HUES48 (cell line): Measurements from ENCODE around the gene NFYB.
A peak's percentile ranks its signal among the peaks of the same experiment; 100 is the strongest.

Experiments used
- H3K27ac ChIP-seq: one replicate; pipeline ENCODE4 v1.7.0; 2013; ENCODE audit warnings: low read depth, low read length, inconsistent platforms
- H3K27me3 ChIP-seq: 2 replicates; pipeline ENCODE4 v1.6.1; 2013; ENCODE audit warnings: mild to moderate bottlenecking, low read length; ENCODE audit not compliant: control insufficient read depth, insufficient read depth
- H3K36me3 ChIP-seq: 2 replicates; pipeline ENCODE4 v1.6.1; 2013; ENCODE audit warnings: low read length; ENCODE audit not compliant: control insufficient read depth, insufficient read depth
- H3K4me1 ChIP-seq: 2 replicates; pipeline ENCODE4 v1.6.1; 2013; ENCODE audit warnings: mild to moderate bottlenecking, low read length; ENCODE audit not compliant: control insufficient read depth, insufficient read depth
- H3K4me3 ChIP-seq: 2 replicates; pipeline ENCODE4 v1.5.1; 2013; ENCODE audit warnings: mild to moderate bottlenecking, low read depth, low read length
- H3K9ac ChIP-seq: 2 replicates; pipeline ENCODE4 v1.6.1; 2013; ENCODE audit warnings: mild to moderate bottlenecking, low read depth, low read length, moderate library complexity
- H3K9me3 ChIP-seq: 2 replicates; pipeline ENCODE4 v1.6.1; 2013; ENCODE audit warnings: low read length; ENCODE audit not compliant: control insufficient read depth, insufficient read depth

Gene NFYB

GRCh38 chr12:104137902-104138796 is at the start of gene NFYB:
Gene NFYB (minus strand): TSS chr12:104138210. CDS start chr12:104135453, 2,757 bp downstream.
- H3K36me3 ChIP-seq: peaks cover 23% of the 10 kb centered on the region
- H3K4me1 ChIP-seq: peaks cover 17% of the 10 kb centered on the region
- peak within 1 kb of the TSS; percentile 91 for H3K27ac ChIP-seq
- H3K9me3 ChIP-seq: no peaks in the 10 kb centered on the region
- no peaks in the 10 kb centered on the region; the same call in 1 of the 2 replicates for H3K27me3 ChIP-seq
- H3K4me3 ChIP-seq: peak within 1 kb of the TSS; percentile 83
- H3K9ac ChIP-seq: peak within 1 kb of the TSS; percentile 81

GRCh38 chr12:104187446-104188155 is 49.6 kb upstream of the NFYB start:
- Histone ChIP-seq H3K4me1 (no peaks in the 10 kb centered on the region), H3K9me3 (peaks cover 11% of the 10 kb centered on the region; the same call in 1 of the 2 replicates), H3K36me3 (no peaks in the 10 kb centered on the region), H3K27me3 (no peaks in the 10 kb centered on the region), H3K4me3 (no peak overlapping the region), H3K27ac (no peak overlapping the region), H3K9ac (no peak overlapping the region)

DNA sequence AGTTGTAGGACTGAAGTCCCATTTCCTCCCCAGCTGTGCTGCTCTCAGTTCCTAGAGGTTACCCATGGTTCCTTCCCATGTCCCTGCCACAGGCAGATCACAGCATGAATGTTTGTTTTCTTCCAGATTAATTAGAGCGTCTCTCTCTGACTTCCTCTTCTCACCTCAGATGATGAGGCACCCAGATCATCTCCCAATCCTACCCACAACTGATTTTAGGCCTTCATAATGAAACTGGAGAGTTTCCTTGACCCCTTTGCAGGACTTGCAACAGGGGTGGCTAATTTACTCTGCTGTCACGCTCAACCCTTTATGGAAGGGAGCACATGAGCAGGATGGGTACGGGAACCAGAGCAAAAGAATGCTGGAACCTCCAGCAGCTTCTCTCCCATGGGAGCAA is 45.4 kb upstream of the NFYB start:
- Histone ChIP-seq H3K4me3 (no peak overlapping the region), H3K27ac (no peak overlapping the region), H3K36me3 (no peaks in the 10 kb centered on the region), H3K9ac (no peak overlapping the region), H3K9me3 (peaks cover 11% of the 10 kb centered on the region; the same call in 1 of the 2 replicates), H3K27me3 (no peaks in the 10 kb centered on the region), H3K4me1 (no peaks in the 10 kb centered on the region)

- H3K27ac ChIP-seq: no peak overlapping the region
- no peaks in the 10 kb centered on the region for H3K36me3 ChIP-seq
- H3K9ac ChIP-seq: no peak overlapping the region
- H3K9me3 ChIP-seq: peaks cover 11% of the 10 kb centered on the region; the same call in 1 of the 2 replicates
- no peaks in the 10 kb centered on the region for H3K27me3 ChIP-seq
- H3K4me3 ChIP-seq: no peak overlapping the region
- no peaks in the 10 kb centered on the region for H3K4me1 ChIP-seq
Observed at GRCh38 chr12:104182621-104183378, 44.8 kb upstream of the NFYB start.

GRCh38 chr12:104182144-104182543 is 44.1 kb upstream of the NFYB start:
- Histone ChIP-seq H3K27me3 (no peaks in the 10 kb centered on the region), H3K4me1 (no peaks in the 10 kb centered on the region), H3K9me3 (peaks cover 11% of the 10 kb centered on the region; the same call in 1 of the 2 replicates), H3K27ac (no peak overlapping the region), H3K36me3 (no peaks in the 10 kb centered on the region), H3K9ac (no peak overlapping the region), H3K4me3 (no peak overlapping the region)

DNA sequence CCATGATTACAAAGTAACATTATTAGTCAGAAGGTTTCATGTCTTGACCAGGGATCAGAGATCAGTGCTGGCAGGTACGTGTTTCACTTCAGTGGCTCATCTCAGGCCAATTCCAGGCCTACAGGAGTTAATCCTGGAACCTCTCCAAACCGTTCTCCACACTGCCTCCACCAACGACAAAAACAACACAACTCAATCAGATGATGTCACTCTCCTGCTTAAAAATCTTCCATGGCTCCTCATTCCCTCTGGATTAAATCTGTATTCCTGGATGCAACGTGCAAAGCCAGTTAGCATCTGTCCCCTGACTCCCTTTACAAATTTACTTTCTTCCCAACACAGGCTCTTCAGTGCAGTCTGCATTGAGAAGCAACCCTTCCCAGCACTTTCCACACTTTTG is 43.3 kb upstream of the NFYB start:
- H3K4me3 ChIP-seq: no peak overlapping the region
- no peaks in the 10 kb centered on the region for H3K27me3 ChIP-seq
- H3K4me1 ChIP-seq: no peaks in the 10 kb centered on the region
- peaks cover 11% of the 10 kb centered on the region; the same call in 1 of the 2 replicates for H3K9me3 ChIP-seq
- H3K9ac ChIP-seq: no peak overlapping the region
- no peaks in the 10 kb centered on the region for H3K36me3 ChIP-seq
- H3K27ac ChIP-seq: no peak overlapping the region

DNA sequence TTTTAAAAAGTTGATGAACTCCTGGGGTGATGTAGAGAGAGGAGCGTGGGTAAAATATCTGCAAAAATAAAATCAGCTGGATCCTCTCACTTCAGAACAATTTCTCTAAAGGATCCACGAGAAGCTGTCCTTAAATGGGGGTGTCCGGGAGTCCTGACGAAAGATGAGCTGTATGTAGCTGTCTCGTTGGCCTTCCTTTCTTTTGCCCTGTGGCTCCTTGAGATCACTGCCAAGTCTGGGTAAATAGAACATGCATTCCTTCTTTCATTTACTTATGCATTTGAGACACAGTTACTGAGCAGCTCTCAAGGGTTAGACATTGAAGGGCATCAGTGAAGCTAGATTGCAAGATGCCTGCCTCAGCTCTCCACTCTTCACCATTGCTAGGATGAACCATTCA is 42.4 kb upstream of the NFYB start:
- Histone ChIP-seq H3K9ac (no peak overlapping the region), H3K36me3 (no peaks in the 10 kb centered on the region)

GRCh38 chr12:104177663-104178501 is 39.9 kb upstream of the NFYB start:
- H3K9ac ChIP-seq: no peak overlapping the region
- no peak overlapping the region for H3K4me3 ChIP-seq
- H3K27me3 ChIP-seq: no peaks in the 10 kb centered on the region
- no peaks in the 10 kb centered on the region for H3K36me3 ChIP-seq
- H3K27ac ChIP-seq: no peak overlapping the region
- no peaks in the 10 kb centered on the region for H3K4me1 ChIP-seq
- H3K9me3 ChIP-seq: no peaks in the 10 kb centered on the region

More for the DNA sequence above, 42.4 kb upstream of the NFYB start:
- no peak overlapping the region for H3K4me3 ChIP-seq
- H3K27ac ChIP-seq: no peak overlapping the region
- H3K4me1 ChIP-seq: no peaks in the 10 kb centered on the region
- H3K9me3 ChIP-seq: peaks cover 11% of the 10 kb centered on the region; the same call in 1 of the 2 replicates
- no peaks in the 10 kb centered on the region for H3K27me3 ChIP-seq

- H3K36me3 ChIP-seq: no peaks in the 10 kb centered on the region
- H3K4me1 ChIP-seq: no peaks in the 10 kb centered on the region
- no peaks in the 10 kb centered on the region for H3K9me3 ChIP-seq
- no peak overlapping the region for H3K4me3 ChIP-seq
- no peak overlapping the region for H3K27ac ChIP-seq
- H3K9ac ChIP-seq: no peak overlapping the region
- no peaks in the 10 kb centered on the region for H3K27me3 ChIP-seq
Observed at GRCh38 chr12:104177336-104177662, 39.3 kb upstream of the NFYB start.

DNA sequence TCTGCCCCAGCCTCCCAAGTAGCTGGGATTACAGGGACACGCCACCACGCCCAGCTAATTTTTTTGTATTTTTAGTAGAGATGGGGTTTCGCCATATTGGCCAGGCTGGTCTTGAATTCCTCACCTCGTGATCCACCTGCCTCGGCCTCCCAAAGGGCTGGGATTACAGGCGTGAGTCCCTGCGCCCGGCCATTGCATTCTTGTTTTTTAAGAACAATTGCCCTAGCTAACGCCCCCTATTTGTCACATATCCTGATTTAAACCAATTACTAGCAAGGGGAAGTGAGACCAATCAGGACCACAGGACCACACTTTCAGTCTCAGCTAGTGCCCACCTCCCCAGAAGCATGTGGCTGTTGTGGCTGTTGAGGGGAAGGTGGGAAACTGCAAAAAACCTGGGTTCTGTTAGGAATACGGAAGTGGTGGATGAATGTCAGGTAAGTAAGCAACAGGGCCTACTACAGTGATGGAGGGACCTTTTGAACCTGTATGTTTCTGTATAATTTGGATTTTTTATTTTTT is 37.8 kb upstream of the NFYB start:
- Histone ChIP-seq H3K4me3 (no peak overlapping the region), H3K27ac (no peak overlapping the region), H3K4me1 (no peaks in the 10 kb centered on the region), H3K9me3 (no peaks in the 10 kb centered on the region), H3K27me3 (no peaks in the 10 kb centered on the region), H3K36me3 (no peaks in the 10 kb centered on the region), H3K9ac (no peak overlapping the region)
